Middle frontal gyrus (tissue), 1 donor: Measurements from ENCODE around the gene PTX3.

ENCODE experiments used
- DNase-seq: peaks from one replicate; pipeline ENCODE4 v3.0.0-alpha.2; 2015; ENCODE audit warnings: low spot score; ENCODE audit errors: extremely low spot score

PTX3 gene

DNA sequence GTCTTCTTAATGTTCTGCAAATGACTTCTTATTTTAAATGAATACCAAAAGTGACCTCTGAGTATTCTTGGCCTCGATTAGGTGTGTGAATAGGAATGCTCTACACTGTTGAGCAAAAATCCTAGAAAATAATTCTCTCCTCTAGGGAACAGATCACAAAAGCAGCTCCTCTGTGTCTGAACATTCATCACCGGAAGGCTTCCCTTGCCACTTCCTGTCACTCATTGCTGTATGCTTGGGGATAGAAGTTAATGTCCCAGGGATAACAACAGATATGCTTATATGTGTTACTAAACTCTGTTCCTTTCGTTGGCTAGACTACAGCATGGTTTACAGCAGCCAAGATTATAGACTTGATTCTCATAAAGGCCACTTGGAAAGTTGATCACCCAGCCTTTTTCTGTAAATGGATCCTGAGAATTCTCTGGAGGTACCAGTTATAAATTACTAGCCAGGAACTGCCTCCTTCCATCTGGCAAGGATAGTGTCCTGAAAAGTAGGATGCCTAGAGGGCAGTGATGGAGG is 16.0 kb upstream of the PTX3 start:
- DNase-seq, result no peak

- DNase-seq, result no peak
Measured at GRCh38 chr3:157423337-157423736, 13.3 kb upstream of the PTX3 start.

- DNase-seq, result no peak
Measured at GRCh38 chr3:157427901-157428300, 8.7 kb upstream of the PTX3 start.

GRCh38 chr3:157428853-157429252 is 7.8 kb upstream of the PTX3 start:
- no peak for DNase-seq

DNA sequence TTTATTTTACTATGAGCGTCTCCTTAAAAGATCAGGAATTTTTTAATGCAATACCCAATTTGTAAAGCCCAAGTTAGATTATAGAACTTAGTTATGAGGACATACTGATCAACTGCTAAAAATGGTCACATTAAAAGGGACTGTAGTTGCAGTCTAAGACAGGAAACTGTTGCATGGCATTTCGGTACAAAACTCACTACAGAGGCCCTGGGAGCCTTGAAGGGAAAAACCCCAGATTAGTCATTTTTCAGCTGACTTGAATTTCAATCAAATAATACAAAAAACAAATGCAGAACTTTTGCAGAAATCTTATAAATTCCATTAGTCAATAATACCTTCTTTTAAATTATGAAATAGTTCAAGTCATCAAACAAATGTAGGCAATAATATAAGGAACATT is 6.9 kb upstream of the PTX3 start:
- no peak for DNase-seq

- DNase-seq, result no peak
Measured at GRCh38 chr3:157438194-157438730, 1.6 kb downstream of the PTX3 start.

- DNase-seq, result no peak
Measured at GRCh38 chr3:157441102-157441624, 4.5 kb downstream of the PTX3 start.

- DNase-seq, result no peak
Measured at GRCh38 chr3:157442729-157443128, 6.1 kb downstream of the PTX3 start.

DNA sequence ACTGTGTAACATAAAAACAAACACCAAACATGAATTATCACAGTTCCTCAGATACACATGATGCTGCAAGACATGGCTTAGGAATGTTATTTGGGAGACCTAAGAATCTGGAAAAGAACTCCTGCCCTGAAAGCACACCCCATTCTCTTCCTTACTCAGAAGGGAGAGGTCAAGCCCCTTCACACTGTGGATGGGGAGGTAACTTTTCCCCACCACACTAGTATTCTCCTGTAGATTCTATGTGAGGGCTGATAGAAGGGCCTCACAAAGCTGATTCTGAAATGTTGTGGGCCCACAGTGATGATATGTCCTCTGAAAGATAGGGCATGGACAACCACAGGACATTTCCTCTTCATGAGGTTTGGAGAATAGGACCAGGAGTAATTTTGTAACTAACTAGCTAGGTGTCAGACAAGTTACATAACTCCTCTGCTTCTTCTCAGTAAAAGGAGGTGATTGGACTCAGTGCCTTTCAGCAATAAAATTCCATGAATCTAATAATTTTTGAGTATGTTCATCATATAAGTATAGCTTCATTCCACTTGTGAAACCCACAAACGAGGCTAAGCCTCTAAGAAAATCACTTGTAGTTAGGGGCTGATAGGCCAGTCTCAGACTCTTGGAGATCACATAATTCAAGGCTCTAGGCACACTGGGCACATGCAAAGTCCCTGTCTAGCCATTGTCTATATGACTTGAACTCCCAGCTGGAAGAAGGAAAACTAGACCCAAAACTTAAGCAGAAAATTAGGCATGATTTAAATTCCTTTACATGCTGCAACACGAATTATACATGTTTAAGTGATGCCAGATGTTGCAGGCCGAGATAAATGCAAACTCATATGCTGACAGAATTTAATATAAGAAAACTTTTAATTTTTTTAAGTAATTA is 7.5 kb downstream of the PTX3 start:
- no peak for DNase-seq

DNA sequence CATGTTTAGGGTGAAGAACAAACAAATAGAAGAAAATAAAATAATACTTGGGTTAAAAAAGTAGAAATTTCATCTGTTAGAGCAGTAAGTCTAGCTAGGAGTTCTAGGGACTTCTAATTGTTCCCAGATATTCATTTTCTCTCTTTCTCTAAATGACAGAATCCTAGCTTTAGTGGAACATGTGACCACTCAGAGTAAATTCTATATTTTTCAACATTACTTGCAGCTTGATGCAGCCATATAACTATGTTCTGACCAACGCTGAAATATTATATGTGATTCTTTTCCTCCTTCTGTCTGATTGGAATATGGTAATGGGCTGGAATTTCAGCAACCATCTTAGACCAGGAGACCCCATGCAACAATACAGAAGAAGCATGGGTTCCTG is 8.1 kb downstream of the PTX3 start:
- no peak for DNase-seq

DNA sequence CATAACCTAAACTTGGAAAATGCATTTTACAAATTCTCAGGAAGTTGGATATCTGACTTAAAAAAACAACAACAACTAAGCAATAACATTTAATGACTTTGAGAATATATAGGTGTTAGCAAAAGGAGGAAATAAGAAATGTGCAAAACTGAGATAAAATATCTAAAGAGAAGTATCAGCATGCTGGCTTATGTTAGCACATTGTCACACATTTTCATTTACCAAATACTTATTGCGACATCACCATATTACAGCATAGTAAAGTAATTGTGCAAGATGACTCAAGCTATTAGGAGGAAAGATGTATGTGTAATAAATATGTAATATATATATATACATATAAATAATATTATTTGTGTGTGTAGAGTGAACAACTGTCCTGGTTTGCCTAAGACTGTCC is 9.2 kb downstream of the PTX3 start:
- no peak for DNase-seq

GRCh38 chr3:157447026-157447694 is 10.5 kb downstream of the PTX3 start:
- DNase-seq, result no peak

DNA sequence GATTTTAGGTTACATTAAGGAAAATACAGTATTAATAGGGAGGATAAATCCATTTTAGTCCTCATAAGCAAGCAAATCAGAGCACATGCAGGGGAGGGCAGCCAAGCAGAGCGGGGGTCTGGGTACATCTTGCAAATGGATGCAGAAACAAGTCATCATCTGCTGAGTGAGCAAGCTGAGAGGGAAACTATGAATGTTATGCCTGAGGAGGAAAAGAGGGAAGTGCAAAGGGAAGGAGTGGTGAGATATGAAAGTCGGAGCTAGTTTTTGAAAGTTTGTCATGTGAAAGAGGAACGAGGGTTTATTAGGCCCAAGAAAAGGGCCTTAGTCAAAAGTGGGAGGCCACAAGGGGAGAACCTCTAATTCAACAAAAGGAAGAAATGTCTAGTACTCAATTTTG is 15.4 kb downstream of the PTX3 start:
- DNase-seq, result no peak

DNA sequence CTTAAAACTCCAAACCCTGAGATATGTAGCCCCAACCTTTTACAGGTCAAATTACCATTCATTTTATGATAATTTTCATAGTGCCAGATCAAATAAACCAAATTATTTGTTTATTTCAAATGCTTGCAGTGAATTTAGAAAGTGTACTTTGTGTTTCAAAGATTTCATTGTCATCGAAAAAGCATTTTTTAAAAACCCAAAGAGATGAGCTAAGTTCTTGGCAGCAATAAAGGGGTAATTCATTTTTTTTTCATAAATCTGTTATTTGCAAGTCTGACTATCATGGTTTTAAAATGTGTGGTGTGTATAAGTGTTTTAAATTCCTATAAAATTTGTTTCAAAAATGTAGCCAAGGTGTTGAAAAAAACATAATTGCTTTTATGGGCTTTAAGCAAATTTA is 17.2 kb downstream of the PTX3 start:
- DNase-seq, result no peak

DNA sequence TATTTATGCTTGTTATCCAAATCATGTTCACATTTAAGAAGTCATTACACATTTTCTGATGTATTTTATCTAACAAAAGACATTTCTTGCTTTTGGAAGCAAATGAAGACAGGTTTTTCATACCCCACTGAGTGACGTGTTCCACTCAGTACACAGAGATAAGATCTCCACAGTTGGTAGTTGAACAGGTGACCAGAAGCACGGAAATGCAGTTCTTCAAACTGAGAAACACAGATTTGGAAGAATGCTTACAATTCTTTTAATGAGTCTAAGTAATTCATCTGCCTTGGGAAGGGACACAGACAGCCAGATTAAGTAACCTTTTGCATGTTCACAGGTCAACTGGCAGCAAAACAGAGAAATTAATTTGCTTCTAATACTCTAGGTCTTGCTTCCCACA is 23.1 kb downstream of the PTX3 start:
- DNase-seq, result no peak

- no peak for DNase-seq
Measured at GRCh38 chr3:157460253-157460652, 23.6 kb downstream of the PTX3 start.

- no peak for DNase-seq
Measured at GRCh38 chr3:157463816-157464215, 27.2 kb downstream of the PTX3 start.

DNA sequence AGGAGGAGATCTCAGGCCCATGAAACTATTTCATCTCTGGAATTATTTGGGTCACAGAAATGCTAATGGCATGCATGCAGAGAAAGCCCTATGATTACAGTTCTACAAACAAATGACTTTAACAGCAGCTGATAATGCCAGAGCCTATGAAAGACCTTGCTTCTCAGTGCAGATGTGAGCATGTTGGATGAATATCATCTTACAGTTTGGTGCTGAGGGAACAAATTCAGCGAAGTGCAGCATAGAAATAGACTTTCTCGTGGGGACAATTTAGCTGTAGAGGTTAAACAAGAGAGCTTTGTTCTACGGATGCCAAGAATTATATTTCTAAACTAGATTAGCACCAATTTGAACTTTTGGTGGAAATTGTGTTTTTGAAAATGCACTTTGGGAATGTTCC is 27.7 kb downstream of the PTX3 start:
- no peak for DNase-seq

- DNase-seq, result no peak
Measured at GRCh38 chr3:157465741-157466140, 29.1 kb downstream of the PTX3 start.

GRCh38 chr3:157467200-157467599 is 30.6 kb downstream of the PTX3 start:
- DNase-seq, result no peak

DNA sequence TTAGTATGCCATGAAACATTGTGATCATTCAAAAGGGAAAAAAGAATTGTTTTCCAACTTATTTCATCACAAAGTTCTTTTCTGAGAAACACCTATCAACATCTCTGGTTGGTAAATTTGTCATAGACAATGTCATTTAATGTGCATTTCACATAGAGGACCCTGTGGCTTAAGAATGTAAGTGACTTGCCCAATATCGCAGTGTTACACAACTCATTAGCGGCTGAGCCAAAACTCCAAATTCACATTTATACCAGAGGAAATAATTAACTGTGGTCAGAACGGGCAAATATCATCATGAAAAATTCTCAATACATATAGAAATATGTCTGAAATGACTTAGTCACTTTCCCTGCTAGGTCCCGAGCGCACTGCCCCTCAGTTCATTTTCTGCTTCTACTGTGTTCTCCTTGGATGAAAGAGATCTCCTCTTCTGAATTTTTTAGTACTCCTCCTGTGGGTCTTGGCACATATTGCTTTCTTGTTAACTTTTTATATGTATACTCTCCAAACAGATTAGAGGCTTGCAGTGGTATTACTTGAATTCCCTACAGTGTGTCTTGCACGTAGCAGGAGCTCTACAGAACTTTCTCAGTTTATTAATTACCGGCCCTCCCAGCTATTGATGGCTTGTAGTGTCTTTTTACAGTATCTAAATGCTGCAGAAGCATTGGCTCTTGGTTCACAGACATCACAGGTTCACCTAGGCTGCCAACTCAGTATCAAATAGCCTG is 33.1 kb downstream of the PTX3 start:
- DNase-seq, result no peak
